DND-41 (cell line): ENCODE data around the gene PRELID3B.

Experiments used
- ATAC-seq: fragments of 200-7000 bp; cut with Tn5 transposase; 3 replicates; pipeline ENCODE4 v1.9.1; 2021; ENCODE audit warnings: low read depth; ENCODE audit not compliant: insufficient read depth
- DNase-seq: peaks from one replicate; pipeline ENCODE4 v3.0.0-alpha.2; 2020
- H2AFZ ChIP-seq: 2 replicates; pipeline ENCODE4 v1.6.0; 2012; ENCODE audit warnings: low read depth, low read length
- H3K27ac ChIP-seq: 2 replicates; pipeline ENCODE4 v1.5.1; 2012; ENCODE audit warnings: low read length, inconsistent platforms
- H3K27me3 ChIP-seq: fragments of 200-600 bp; sonication (generic); 2 replicates; pipeline ENCODE4 v1.6.0; 2012; ENCODE audit warnings: low read length, mild to moderate bottlenecking, inconsistent platforms; ENCODE audit not compliant: insufficient read depth, poor library complexity
- H3K36me3 ChIP-seq: 2 replicates; pipeline ENCODE4 v1.5.1; 2012; ENCODE audit warnings: low read length, inconsistent platforms; ENCODE audit not compliant: insufficient read depth
- H3K4me1 ChIP-seq: 2 replicates; pipeline ENCODE4 v1.5.1; 2012; ENCODE audit warnings: mild to moderate bottlenecking, low read length; ENCODE audit not compliant: insufficient read depth
- H3K4me2 ChIP-seq: 2 replicates; pipeline ENCODE4 v1.6.0; 2012; ENCODE audit warnings: mild to moderate bottlenecking, moderate library complexity, low read length, inconsistent platforms; ENCODE audit not compliant: insufficient read depth
- H3K4me3 ChIP-seq, 2 experiments: fragments of 200-600 bp in 1 of 2; shearing (Covaris generic) in 1 of 2; 2 replicates each; pipeline ENCODE4 v1.5.1; 2012 to 2016; ENCODE audit warnings: inconsistent platforms in 2 of 2, low read length in 2 of 2, mild to moderate bottlenecking in 2 of 2, low read depth in 1 of 2, moderate library complexity in 1 of 2
- H3K79me2 ChIP-seq: 2 replicates; pipeline ENCODE4 v1.6.0; 2012; ENCODE audit warnings: low read length, inconsistent platforms; ENCODE audit not compliant: insufficient read depth
- H3K9ac ChIP-seq: 2 replicates; pipeline ENCODE4 v1.6.0; 2012; ENCODE audit warnings: low read depth, mild to moderate bottlenecking, inconsistent platforms, low read length, moderate library complexity
- H3K9me3 ChIP-seq: 2 replicates; pipeline ENCODE4 v1.5.1; 2012; ENCODE audit warnings: low read length, moderate library complexity, mild to moderate bottlenecking, inconsistent platforms; ENCODE audit not compliant: insufficient read depth, severe bottlenecking
- H4K20me1 ChIP-seq: 2 replicates; pipeline ENCODE4 v1.6.0; 2012; ENCODE audit warnings: low read length; ENCODE audit not compliant: insufficient read depth
- EZH2 ChIP-seq: IDR thresholded peaks from 3 replicates; pipeline ENCODE4 v1.6.1; 2012; ENCODE audit warnings: borderline replicate concordance, low read depth, mild to moderate bottlenecking, moderate library complexity, low read length, inconsistent platforms; ENCODE audit not compliant: severe bottlenecking
- TF ChIP-seq, protein P1 (sequence below): IDR thresholded peaks from 2 replicates; pipeline ENCODE4 v1.5.1; 2012; ENCODE audit warnings: borderline replicate concordance, low read length, moderate library complexity, mild to moderate bottlenecking; ENCODE audit not compliant: poor library complexity, severe bottlenecking; ENCODE audit errors: extremely low read depth

Gene PRELID3B

DNA sequence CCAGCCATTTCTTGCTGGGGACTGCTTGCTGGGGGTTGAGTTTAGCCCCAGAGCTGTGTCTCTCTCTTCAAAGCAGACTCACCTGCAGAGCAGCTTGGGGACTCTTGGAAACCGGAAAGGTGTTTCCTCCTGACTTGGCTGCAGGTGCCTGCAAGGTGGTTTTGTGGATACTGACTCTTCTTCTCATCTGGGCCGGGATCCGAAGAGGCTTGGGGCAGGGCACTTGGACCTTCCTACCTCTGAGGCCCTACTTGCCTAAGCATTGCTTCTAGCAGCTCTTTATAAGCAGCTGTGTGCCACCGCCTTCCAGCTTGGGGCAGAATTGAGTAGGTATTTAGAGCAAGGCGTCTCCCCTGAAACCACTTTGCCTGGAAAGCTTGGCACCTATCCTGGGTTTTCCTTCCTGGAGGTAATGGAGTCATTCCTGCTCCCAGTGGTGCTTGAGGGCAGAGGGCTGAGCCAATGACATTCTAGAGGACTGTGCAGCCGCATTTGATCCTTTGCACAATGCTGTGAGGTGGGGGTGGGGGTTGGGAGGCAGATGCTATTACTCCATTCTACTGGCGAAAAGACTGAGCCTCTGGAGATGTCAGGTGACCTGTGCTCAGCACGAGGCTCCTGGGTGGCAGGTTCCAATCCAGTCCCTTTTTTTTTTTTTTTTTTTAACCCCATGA lies 32.1 kb downstream of the PRELID3B start:
- 0 out of 2 replicates have a peak, but pooled peaks cover 10% of the 10 kb centered on the region for H4K20me1 ChIP-seq
- H3K9ac ChIP-seq = no peak overlapping the region
- TF ChIP-seq, protein P1, sequence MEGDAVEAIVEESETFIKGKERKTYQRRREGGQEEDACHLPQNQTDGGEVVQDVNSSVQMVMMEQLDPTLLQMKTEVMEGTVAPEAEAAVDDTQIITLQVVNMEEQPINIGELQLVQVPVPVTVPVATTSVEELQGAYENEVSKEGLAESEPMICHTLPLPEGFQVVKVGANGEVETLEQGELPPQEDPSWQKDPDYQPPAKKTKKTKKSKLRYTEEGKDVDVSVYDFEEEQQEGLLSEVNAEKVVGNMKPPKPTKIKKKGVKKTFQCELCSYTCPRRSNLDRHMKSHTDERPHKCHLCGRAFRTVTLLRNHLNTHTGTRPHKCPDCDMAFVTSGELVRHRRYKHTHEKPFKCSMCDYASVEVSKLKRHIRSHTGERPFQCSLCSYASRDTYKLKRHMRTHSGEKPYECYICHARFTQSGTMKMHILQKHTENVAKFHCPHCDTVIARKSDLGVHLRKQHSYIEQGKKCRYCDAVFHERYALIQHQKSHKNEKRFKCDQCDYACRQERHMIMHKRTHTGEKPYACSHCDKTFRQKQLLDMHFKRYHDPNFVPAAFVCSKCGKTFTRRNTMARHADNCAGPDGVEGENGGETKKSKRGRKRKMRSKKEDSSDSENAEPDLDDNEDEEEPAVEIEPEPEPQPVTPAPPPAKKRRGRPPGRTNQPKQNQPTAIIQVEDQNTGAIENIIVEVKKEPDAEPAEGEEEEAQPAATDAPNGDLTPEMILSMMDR = no peak
- TF ChIP-seq EZH2 = no peak
- H3K4me1 ChIP-seq = peaks cover 4% of the 10 kb centered on the region
- H3K79me2 ChIP-seq = no peaks in the 10 kb centered on the region
- no peak overlapping the region for H3K27ac ChIP-seq
- no peak overlapping the region for H2AFZ ChIP-seq
- H3K27me3 ChIP-seq = no peaks in the 10 kb centered on the region
- no peak overlapping the region for H3K4me2 ChIP-seq
- no peaks in the 10 kb centered on the region for H3K9me3 ChIP-seq
- no peak overlapping the region for H3K4me3 ChIP-seq
- ATAC-seq (no peak), DNase-seq (no peak)
- no peaks in the 10 kb centered on the region for H3K36me3 ChIP-seq

DNA sequence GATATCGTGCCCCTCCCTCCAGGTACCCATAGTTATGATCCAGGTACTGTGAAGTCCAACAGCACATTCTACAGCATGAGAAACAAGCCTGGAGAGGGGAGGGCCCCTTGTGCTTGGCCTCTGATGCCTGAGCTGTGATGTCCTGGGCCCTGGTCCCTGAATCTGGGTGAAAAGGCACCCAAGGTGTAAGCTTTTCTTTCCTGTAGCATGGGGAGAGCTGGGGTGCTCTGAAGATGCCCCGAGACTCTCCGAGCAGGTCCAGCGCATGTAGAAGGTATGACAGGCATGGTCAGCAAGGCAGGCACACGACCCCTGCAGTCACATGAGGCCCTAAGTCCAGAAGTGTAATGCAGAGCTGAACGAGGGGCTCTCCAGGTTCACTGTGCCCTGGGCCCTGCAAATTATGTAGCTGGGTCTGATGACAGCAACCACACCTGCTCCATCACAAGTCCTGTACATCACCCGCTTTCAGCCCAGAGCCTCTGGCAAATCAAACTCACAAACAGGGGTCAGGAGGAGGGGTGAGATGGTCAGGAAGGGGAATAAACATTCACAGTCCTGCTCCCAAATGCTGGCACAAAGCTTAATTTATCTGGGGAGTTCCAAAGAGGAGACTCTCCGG lies 33.8 kb downstream of the PRELID3B start:
- H3K27me3 ChIP-seq = no peaks in the 10 kb centered on the region
- ATAC-seq = no peak
- peaks cover 15% of the 10 kb centered on the region for H3K4me1 ChIP-seq
- 0 out of 2 replicates have a peak, but pooled peaks cover 10% of the 10 kb centered on the region for H4K20me1 ChIP-seq
- H3K4me3 ChIP-seq = no peak overlapping the region
- no peak overlapping the region for H2AFZ ChIP-seq
- no peak for TF ChIP-seq EZH2
- TF ChIP-seq, protein P1 = no peak
- H3K27ac ChIP-seq = no peak overlapping the region
- no peak overlapping the region for H3K4me2 ChIP-seq
- no peaks in the 10 kb centered on the region for H3K36me3 ChIP-seq
- no peaks in the 10 kb centered on the region for H3K9me3 ChIP-seq
- H3K79me2 ChIP-seq = no peaks in the 10 kb centered on the region
- no peak overlapping the region for H3K9ac ChIP-seq
- no peak for DNase-seq

DNA sequence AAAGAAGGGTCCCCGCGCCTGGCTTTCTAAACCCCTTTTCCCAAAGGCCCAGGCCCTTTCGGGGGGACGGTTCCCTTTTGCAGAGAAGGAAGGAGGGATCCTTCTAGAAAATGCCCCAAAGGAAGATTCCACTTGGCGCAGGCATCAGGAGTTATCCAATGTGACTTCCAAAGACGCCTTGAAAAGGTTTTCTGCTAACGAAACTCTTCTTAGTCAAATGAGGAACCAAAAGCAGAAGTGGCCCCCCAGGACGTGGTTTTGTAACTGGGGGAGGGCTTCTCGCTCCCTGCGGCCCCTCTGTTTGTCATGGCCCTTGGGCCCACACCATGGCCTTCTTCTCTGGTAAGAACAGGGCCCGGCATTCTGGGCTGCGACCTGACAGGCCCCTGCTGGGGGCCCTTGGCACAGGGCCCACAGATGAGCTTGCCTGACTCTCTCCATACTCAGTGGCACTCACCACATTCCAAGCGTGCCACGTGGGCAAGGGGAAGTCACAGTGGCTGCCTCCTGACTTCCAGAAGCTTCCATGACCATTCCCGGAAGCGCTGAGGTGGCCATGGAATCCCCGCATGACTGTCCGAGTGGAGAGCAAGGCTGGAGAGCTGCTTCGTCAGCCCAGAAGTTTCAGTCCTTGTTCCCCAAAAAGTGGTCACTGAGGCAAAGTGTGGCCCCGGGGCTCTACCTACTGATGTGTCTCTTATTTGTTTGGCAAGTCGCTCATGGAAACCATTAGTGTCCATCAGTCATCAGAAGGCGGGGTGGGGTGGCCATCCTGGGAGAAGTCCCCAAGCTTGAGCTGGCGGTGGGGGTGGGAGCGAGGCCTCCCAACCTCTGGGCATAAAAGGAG lies 34.7 kb downstream of the PRELID3B start:
- Histone ChIP-seq H4K20me1 (peaks cover 13% of the 10 kb centered on the region; the same call in 1 of the 2 replicates), H3K79me2 (no peaks in the 10 kb centered on the region), H3K9ac (no peak overlapping the region), H3K4me1 (peaks cover 15% of the 10 kb centered on the region), H3K36me3 (no peaks in the 10 kb centered on the region), H3K27ac (no peak overlapping the region), H2AFZ (no peak overlapping the region), H3K4me3 (no peak overlapping the region), H3K27me3 (no peaks in the 10 kb centered on the region), H3K4me2 (no peak overlapping the region), H3K9me3 (no peaks in the 10 kb centered on the region)
- TF ChIP-seq EZH2 = no peak
- TF ChIP-seq, protein P1 = no peak
- DNase-seq (no peak), ATAC-seq (no peak)
